RWPE1 (cell line): ENCODE measurements around the gene TRDMT1.

Experiments
- CTCF ChIA-PET: fragments of 350-600 bp; sonication (Branson Sonifier 250); formaldehyde crosslinking; extraction: SDS; loops from one replicate; lab custom pipeline; 2021; lab: Yijun Ruan, JAX
- POLR2A ChIA-PET: fragments of 400-600 bp; formaldehyde crosslinking; extraction: SDS; loops from one replicate; lab custom pipeline; 2020; ENCODE audit warnings: antibody characterized with exemption; ENCODE audit not compliant: low non-redundant PET; lab: Yijun Ruan, JAX
- DNase-seq: peaks from one replicate; pipeline ENCODE4 v3.0.0; 2012; ENCODE audit warnings: low spot score
- H3K27ac ChIP-seq: fragments of 450-650 bp; 2 replicates; pipeline ENCODE4 v1.5.1; 2017
- CTCF ChIP-seq: fragments of 450-650 bp; conservative IDR thresholded peaks from 2 replicates; pipeline ENCODE4 v1.5.1; 2017; ENCODE audit warnings: low read depth, mild to moderate bottlenecking

The TRDMT1 gene

DNA sequence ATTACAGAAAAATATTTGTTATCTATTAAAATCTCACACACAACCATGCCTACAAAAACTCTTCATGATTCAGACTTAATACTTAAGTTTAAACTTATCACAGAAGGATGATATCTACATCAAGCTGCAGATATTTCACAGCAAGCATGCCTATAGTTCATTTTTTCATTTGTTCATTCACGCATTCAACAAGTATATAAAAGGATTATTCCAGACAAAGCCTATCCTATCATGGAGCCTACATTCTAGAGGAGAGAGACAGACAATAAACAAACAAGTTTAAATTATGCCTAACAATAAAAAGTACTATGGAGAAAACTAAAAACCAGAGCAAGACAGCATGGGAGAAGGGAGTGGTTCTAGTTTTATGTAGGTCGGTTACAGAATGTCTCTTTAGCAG is 10.9 kb downstream of the TRDMT1 start:
- ChIA-PET CTCF (interaction anchor here (0.6 to 0.7 kb wide), 4 partner anchors 40 to 366 kb away, joined by 3 to 6 read pairs (median 3); no protein-coding TSS in a partner anchor), POLR2A (no interaction called here)
- TF ChIP-seq CTCF: no peak
- no peak for DNase-seq
- no peak overlapping the region for H3K27ac ChIP-seq

DNA sequence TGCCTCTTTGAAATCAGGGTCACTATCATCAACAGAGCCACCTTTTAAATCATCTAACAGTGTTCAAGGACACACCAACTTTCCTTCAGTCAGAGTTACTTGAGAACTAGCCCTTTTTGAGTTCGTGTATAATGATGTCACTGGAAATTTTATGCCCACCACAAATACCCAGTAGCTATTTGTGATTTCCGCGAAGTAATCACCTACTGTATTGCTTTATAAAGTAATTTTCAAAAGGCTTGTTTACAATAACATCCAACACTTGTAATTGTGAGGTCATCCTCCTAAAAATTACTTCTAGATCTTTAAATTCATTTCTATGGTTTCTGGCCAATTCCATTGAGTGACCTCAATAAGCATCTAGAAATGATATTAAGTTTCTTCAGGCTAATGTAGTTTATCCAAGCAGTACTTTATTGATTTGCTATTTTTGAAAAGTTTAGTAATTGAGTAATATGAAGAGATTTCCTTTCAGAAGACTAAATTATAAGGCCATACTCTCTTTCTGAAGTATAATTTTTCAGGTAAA is 12.8 kb downstream of the TRDMT1 start:
- ChIA-PET CTCF (interaction anchor here (0.8 kb wide), 1 partner anchor 671 kb away, joined by 3 read pairs; no protein-coding TSS in a partner anchor), POLR2A (no interaction called here)
- H3K27ac ChIP-seq: no peak overlapping the region
- TF ChIP-seq CTCF: no peak
- no peak for DNase-seq

- ChIA-PET POLR2A (no interaction called here), CTCF (no interaction called here)
- TF ChIP-seq CTCF: no peak
- DNase-seq: no peak
- no peak overlapping the region for H3K27ac ChIP-seq
Observed at GRCh38 chr10:17185873-17186272, 15.6 kb downstream of the TRDMT1 start.

DNA sequence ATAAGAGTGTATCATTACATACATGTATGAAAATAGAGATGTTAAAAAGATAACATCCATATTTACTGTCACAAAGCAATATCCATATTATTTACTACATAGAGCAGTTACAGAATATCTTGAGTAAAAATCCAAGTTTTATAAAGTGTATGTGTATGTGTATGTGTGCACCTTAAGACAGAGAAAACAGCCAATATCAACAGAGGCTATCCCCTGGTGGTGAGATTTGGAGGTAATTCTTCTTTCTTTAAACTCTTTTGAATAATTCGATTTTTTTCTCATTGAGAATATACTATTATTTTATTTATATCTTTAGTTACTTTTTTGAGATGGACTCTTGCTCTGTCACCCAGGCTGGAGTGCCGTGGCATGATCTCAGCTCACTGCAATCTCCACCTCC is 18.4 kb downstream of the TRDMT1 start:
- no peak overlapping the region for H3K27ac ChIP-seq
- CTCF ChIA-PET: no interaction called here

DNA sequence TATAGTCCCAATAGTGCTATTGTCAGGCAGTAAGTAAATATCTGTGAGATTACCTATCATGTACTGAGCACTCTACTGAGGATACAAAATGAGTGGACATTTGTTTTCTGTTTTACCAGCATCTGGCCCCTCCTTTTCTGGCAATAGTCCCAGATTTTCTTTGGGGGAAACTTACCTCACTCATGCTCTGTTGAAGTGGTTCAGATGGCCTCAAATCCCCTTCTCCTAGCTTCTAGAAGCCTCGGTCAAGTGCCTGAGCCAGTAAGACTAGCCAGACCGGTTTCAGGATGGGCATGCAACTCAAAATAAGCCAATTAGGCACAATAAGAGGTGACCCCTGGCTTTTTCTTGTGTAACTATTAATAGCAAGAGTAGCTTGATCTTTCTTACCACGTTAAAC is 19.7 kb downstream of the TRDMT1 start:
- DNase-seq: no peak
- H3K27ac ChIP-seq: no peak overlapping the region
- ChIA-PET CTCF (interaction anchor here (0.6 kb wide), 1 partner anchor 340 kb away, joined by 4 read pairs; no protein-coding TSS in a partner anchor), POLR2A (no interaction called here)
- TF ChIP-seq CTCF: no peak

More for the DNA sequence above, 18.4 kb downstream of the TRDMT1 start:
- POLR2A ChIA-PET: no interaction called here
- TF ChIP-seq CTCF: no peak
- DNase-seq: no peak

DNA sequence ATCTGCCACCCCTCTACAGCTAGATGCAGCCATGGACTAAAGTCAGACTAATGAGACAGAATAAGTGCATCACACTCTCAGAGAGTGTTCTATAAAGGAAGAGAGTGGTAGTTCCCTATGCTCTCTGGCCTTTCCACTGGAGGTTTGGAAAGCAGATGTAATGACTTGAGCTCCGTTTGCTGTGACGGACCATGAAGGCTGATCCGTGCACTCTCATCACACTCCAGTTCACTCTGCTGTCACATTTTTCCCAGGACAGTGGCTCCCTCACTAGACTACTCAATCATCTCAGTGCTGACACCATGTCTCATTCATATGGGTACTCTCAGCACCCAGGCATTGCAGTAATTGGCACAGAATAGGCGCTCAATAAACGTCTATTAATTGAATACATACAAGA is 20.4 kb downstream of the TRDMT1 start:
- DNase-seq: no peak
- CTCF ChIA-PET: no interaction called here
- POLR2A ChIA-PET: no interaction called here
- H3K27ac ChIP-seq: no peak overlapping the region
- TF ChIP-seq CTCF: no peak
